Measurements from ENCODE around the gene PPDPF. TPM values are rescaled to one million over a fixed set of nuclear protein-coding genes. Genes with fewer than 3 reads are reported as not detected.
"Not testable (repeated sequence)": the region's sequence is repeated elsewhere in the genome, so short reads cannot be mapped to it uniquely, and the experiment has no call there.

The PPDPF gene
- total RNA-seq, 1 experiment from 2014 or later, result 148 TPM

DNA sequence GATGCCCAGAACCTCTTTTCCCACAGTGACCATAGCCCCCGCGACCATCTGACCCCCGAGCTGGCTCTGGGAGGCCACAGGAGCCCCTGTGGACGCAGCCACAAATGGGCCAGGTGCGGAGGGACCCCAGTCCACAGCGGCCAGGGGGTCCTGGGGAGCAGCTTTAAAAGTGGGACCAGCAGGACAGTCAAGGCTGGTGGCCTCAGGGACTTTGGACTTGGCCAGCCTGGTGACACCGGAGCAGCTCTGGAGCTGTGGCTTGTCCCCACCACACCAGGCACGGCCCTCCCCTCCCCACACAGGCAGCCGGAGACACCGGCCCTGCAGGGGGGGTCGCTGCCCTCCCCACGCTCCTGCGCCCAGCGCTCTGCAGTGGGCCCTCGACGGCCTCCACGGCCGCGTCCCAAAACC lies 36.9 kb downstream of the PPDPF start:
- BruUV-seq (replicated peaks), result no TSS peak
- POLR2A ChIA-PET (ENCODE audit: low non-redundant PET), result no interaction called here
- no peak for TF ChIP-seq EZH2 (IDR thresholded peaks at IDR 0.05; ENCODE audit: borderline replicate concordance, low read depth, low read length, poor library complexity, severe bottlenecking)
- TF ChIP-seq, protein P1, sequence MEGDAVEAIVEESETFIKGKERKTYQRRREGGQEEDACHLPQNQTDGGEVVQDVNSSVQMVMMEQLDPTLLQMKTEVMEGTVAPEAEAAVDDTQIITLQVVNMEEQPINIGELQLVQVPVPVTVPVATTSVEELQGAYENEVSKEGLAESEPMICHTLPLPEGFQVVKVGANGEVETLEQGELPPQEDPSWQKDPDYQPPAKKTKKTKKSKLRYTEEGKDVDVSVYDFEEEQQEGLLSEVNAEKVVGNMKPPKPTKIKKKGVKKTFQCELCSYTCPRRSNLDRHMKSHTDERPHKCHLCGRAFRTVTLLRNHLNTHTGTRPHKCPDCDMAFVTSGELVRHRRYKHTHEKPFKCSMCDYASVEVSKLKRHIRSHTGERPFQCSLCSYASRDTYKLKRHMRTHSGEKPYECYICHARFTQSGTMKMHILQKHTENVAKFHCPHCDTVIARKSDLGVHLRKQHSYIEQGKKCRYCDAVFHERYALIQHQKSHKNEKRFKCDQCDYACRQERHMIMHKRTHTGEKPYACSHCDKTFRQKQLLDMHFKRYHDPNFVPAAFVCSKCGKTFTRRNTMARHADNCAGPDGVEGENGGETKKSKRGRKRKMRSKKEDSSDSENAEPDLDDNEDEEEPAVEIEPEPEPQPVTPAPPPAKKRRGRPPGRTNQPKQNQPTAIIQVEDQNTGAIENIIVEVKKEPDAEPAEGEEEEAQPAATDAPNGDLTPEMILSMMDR (conservative IDR thresholded peaks at IDR 0.05; ENCODE audit: low read depth, low read length), result no peak

DNA sequence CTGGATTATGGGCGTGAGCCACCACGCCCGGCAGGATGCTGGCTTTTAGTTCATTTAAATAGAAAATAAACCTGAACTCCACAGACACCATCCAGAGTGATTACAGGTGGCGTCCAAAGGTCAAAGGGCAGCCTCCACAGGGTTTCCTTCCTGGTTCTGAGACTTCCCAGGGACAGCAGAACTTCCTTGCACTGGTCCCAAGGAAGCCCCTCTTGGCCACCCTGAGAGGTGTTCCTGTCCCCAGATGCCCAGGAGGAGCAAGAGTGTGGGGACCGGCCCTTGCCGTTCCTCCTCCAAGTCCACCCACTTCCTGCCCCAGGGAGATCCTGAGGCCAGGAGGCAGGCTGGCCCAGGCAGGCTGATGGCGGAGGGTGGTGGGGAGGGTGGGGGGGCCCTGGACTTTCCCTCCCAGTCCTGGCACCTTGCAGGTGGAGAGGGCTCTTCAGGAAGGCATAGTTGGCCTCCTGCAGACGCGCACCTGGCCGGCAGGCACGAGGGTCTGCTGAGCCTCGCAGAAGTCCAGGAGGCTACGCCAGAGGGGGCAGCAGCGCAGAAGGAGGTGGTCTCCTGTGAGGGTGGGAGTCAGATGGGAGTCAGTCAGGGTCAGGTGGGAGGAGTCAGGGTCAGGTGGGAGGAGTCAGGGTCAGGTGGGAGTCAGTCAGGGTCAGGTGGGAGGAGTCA lies 38.4 kb downstream of the PPDPF start:
- BruUV-seq (replicated peaks), result no TSS peak
- peaks cover 3% of the 10 kb centered on the region for H3K4me1 ChIP-seq (ENCODE audit: insufficient read depth, low read length, poor library complexity, severe bottlenecking)
- CTCF ChIA-PET, result no interaction called here
- no peak overlapping the region for H3K4me3 ChIP-seq (ENCODE audit: low read depth, low read length, poor library complexity, severe bottlenecking)
- no peaks in the 10 kb centered on the region for H3K36me3 ChIP-seq (ENCODE audit: insufficient read depth, low read length, poor library complexity, severe bottlenecking)
- DNase-seq (ENCODE audit: low spot score), result no peak
- TF ChIP-seq, protein P1 (conservative IDR thresholded peaks at IDR 0.05; ENCODE audit: low read depth, low read length), result no peak
- no peak for TF ChIP-seq EZH2 (IDR thresholded peaks at IDR 0.05; ENCODE audit: borderline replicate concordance, low read depth, low read length, poor library complexity, severe bottlenecking)
- POLR2A ChIA-PET (ENCODE audit: low non-redundant PET), result no interaction called here
- H3K27ac ChIP-seq (ENCODE audit: low read depth, low read length, poor library complexity, severe bottlenecking), result no peak overlapping the region
- no peaks in the 10 kb centered on the region for H3K9me3 ChIP-seq (ENCODE audit: low read depth, low read length, poor library complexity, severe bottlenecking)
- intact Hi-C loops (cut with micrococcal nuclease; ENCODE audit: unreplicated experiment), result no loop called here
- H3K27me3 ChIP-seq (replicated peaks; ENCODE audit: insufficient read depth, low read depth, low read length, poor library complexity), result no peaks in the 10 kb centered on the region

More for the DNA sequence above, 36.9 kb downstream of the PPDPF start:
- Histone ChIP-seq H3K27ac (ENCODE audit: low read depth, low read length, poor library complexity, severe bottlenecking) (no peak overlapping the region), H3K27me3 (replicated peaks; ENCODE audit: insufficient read depth, low read depth, low read length, poor library complexity) (no peaks in the 10 kb centered on the region), H3K4me1 (ENCODE audit: insufficient read depth, low read length, poor library complexity, severe bottlenecking) (peaks cover 14% of the 10 kb centered on the region), H3K4me3 (ENCODE audit: low read depth, low read length, poor library complexity, severe bottlenecking) (no peak overlapping the region), H3K9me3 (ENCODE audit: low read depth, low read length, poor library complexity, severe bottlenecking) (no peaks in the 10 kb centered on the region), H3K36me3 (ENCODE audit: insufficient read depth, low read length, poor library complexity, severe bottlenecking) (no peaks in the 10 kb centered on the region)
- CTCF ChIA-PET, result no interaction called here
- intact Hi-C loops (cut with micrococcal nuclease; ENCODE audit: unreplicated experiment), result no loop called here
- DNase-seq (ENCODE audit: low spot score), result no peak

DNA sequence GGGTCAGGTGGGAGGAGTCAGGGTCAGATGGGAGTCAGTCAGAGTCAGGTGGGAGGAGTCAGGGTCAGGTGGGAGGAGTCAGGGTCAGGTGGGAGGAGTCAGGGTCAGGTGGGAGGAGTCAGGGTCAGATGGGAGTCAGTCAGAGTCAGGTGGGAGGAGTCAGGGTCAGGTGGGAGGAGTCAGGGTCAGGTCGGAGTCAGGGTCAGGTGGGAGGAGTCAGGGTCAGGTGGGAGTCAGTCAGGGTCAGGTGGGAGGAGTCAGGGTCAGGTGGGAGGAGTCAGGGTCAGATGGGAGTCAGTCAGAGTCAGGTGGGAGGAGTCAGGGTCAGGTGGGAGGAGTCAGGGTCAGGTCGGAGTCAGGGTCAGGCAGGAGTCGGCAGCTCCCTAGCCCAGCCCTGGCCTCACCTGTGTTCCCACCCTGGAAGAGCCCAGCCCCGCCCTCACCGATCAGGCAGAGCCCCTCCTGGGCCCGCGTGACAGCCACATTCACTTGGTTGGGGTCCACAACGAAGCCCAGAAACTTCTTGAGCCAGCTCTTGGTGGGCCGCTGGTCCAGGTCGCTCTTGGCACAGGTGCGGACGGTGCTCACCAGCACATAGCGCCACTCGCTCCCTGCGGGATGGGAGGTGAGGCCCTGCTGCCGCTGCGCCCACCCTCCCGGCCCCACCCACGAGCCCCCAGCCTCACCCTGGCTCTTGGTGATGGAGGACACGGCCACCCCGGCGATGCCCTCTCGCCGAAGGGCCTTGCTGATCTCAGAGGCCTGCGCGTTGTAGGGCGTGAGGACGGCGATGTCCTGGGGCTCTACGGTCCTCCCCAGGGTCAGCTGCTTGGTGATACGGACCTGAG lies 39.1 kb downstream of the PPDPF start:
- H3K4me1 ChIP-seq (ENCODE audit: insufficient read depth, low read length, poor library complexity, severe bottlenecking); H3K27me3 ChIP-seq (replicated peaks; ENCODE audit: insufficient read depth, low read depth, low read length, poor library complexity); DNase-seq (ENCODE audit: low spot score); CTCF ChIA-PET; BruUV-seq (replicated peaks); H3K9me3 ChIP-seq (ENCODE audit: low read depth, low read length, poor library complexity, severe bottlenecking); intact Hi-C loops (cut with micrococcal nuclease; ENCODE audit: unreplicated experiment); H3K36me3 ChIP-seq (ENCODE audit: insufficient read depth, low read length, poor library complexity, severe bottlenecking); H3K27ac ChIP-seq (ENCODE audit: low read depth, low read length, poor library complexity, severe bottlenecking); H3K4me3 ChIP-seq (ENCODE audit: low read depth, low read length, poor library complexity, severe bottlenecking): not testable (repeated sequence)
- POLR2A ChIA-PET (ENCODE audit: low non-redundant PET), result interaction anchor here (0.6 kb wide), 1 partner anchor 1179 kb away, joined by 7 read pairs; no protein-coding TSS in a partner anchor
